K562 (cell line): Measurements from ENCODE around the gene CTDSPL. TPM values are rescaled to one million over a fixed set of nuclear protein-coding genes. Genes with fewer than 3 reads are reported as not detected.
A peak's percentile ranks its signal among the peaks of the same experiment; 100 is the strongest.

Source experiments
- CBFA2T2 ChIP-seq: fragments of 450-650 bp; conservative IDR thresholded peaks from 2 replicates; pipeline ENCODE4 v1.6.1; 2017; ENCODE audit warnings: mild to moderate bottlenecking
- HDAC1 ChIP-seq, 2 experiments: fragments of 450-650 bp; IDR thresholded peaks; 2 replicates each; pipeline ENCODE4 v1.6.1; 2016 to 2017; ENCODE audit warnings: inconsistent platforms in 1 of 2, mild to moderate bottlenecking in 1 of 2, moderate library complexity in 1 of 2
- HMG20A ChIP-seq: fragments of 450-650 bp; formaldehyde crosslinking; conservative IDR thresholded peaks from 2 replicates; pipeline ENCODE4 v1.4.0; 2020; ENCODE audit warnings: mild to moderate bottlenecking, mixed read lengths
- KDM4B ChIP-seq, 2 experiments: fragments of 450-650 bp in 1 of 2; sonication (generic) in 1 of 2; IDR thresholded peaks; 2 replicates each; pipeline ENCODE4 v1.6.1; 2016 to 2017; ENCODE audit warnings: borderline replicate concordance in 2 of 2, antibody characterized with exemption in 1 of 2, low read depth in 1 of 2, mild to moderate bottlenecking in 1 of 2
- NR4A1 ChIP-seq, 2 experiments: fragments of 250-450 bp in 1 of 2; fragments of 450-650 bp in 1 of 2; sonication (Bioruptor Pico) in 1 of 2; IDR thresholded peaks; 2 replicates each; pipeline versions ENCODE4 v1.4.0 to v1.6.1; 2016 to 2020; ENCODE audit warnings: mild to moderate bottlenecking in 2 of 2, missing compliant biosample characterization in 1 of 2, missing genetic modification characterization in 1 of 2, moderate library complexity in 1 of 2
- RBM25 ChIP-seq: fragments of 200-400 bp; formaldehyde crosslinking; IDR thresholded peaks from 2 replicates; pipeline ENCODE4 v1.6.1; 2018; ENCODE audit warnings: low read length, low read depth, moderate library complexity; ENCODE audit not compliant: severe bottlenecking
- SOX6 ChIP-seq: fragments of 450-650 bp; IDR thresholded peaks from 2 replicates; pipeline ENCODE4 v1.6.1; 2014; ENCODE audit warnings: mild to moderate bottlenecking
- ZBTB49 ChIP-seq: sonication (generic); formaldehyde crosslinking; IDR thresholded peaks from 2 replicates; pipeline ENCODE4 v1.8.0; 2022; ENCODE audit warnings: missing genetic modification reagents, mild to moderate bottlenecking, borderline replicate concordance
- ZFP1 ChIP-seq: fragments of 450-650 bp; formaldehyde crosslinking; IDR thresholded peaks from 2 replicates; pipeline ENCODE4 v1.4.0; 2020; ENCODE audit warnings: mild to moderate bottlenecking, mixed read lengths
- ZKSCAN8 ChIP-seq: fragments of 200-800 bp; sonication (Bioruptor generic); IDR thresholded peaks from 2 replicates; pipeline ENCODE4 v1.6.1; 2016; ENCODE audit warnings: missing genetic modification characterization, missing compliant biosample characterization
- polyA plus RNA-seq, 8 experiments: library from polyadenylated mRNA; depleted of rRNA in 4 of 8; stranded (reverse) in 5 of 8; unstranded in 3 of 8; fragments of >200 nt; fragmentation: Nextera tagmentation in 2 of 8; fragmentation: Illumina TruSeq in 1 of 8; extraction: Ambion mirVana in 2 of 8; extraction: Trizol in 1 of 8; gene quantifications; 2 replicates each; pipeline versions ENCODE4 v1.2.1 to v1.2.3, GENCODE V29; 2011 to 2014; ENCODE audit warnings: inconsistent platforms in 1 of 8, missing spikeins in 1 of 8
- total RNA-seq, 7 experiments: library from RNA; depleted of rRNA in 6 of 7; stranded (reverse); fragments of >200 nt in 6 of 7; fragmentation: Illumina TruSeq in 2 of 7; extraction: Trizol in 2 of 7; gene quantifications; 2 replicates each; pipeline versions ENCODE4 v1.2.1 to v1.2.3, GENCODE V29; 2011 to 2021; ENCODE audit warnings: low replicate concordance in 1 of 7
- TF ChIP-seq, protein P1 (sequence below): sonication (generic); formaldehyde crosslinking; IDR thresholded peaks from 2 replicates; pipeline ENCODE4 v1.9.0; 2022; ENCODE audit warnings: mild to moderate bottlenecking, missing genetic modification reagents

Gene CTDSPL
- total and polyA plus RNA-seq, 9 of the 15 experiments (the other 6 are each of a cell fraction or from before 2014, with no cell fraction given), result 5.1 to 19.3 (median 11.3) TPM

DNA sequence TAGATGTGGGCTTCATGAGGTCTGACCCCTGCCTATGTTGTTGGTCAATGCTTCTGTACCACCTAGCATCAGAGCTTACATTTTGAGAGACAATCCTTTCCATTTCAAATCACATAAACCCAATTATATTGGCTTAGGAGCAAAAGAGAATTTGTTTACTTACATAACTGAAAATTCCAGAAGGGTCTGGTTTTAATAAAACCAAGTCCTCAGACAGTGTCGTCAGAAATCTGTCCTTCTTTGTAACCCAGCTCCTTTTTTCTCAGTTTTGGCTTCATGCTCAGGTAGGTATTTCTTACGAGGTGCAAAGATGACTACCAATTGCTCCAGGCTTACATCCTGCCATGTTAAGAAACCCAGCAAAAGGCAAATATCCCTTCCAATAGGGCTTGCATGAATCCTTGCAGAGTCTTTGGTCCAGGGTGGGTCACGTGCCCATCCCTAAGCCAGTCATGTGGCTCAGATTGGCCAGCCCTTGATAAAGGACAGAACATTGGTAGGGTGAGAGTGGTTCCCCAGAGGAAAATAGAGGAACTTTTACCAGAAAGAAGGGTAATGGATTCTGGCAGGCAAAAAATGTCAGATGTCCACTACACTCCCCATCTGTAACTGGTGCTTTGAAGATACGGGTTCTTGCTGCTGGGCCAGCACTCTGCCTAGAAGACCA, 78.7 kb downstream of the CTDSPL start (continued):
- TF ChIP-seq RBM25 (no peak), NR4A1 (CRISPR knock-in tag; IDR thresholded peaks at IDR 0.05) (no peak), NR4A1 (tag; IDR thresholded peaks at IDR 0.05) (no peak), KDM4B (IDR thresholded peaks at IDR 0.05; ENCODE audit: borderline replicate concordance in 2 of 2, low read depth in 1 of 2) (no peak), HDAC1 (IDR thresholded peaks at IDR 0.05) (no peak), ZFP1 (CRISPR knock-in tag) (no peak), HMG20A (CRISPR knock-in tag) (no peak), ZKSCAN8 (CRISPR knock-in tag) (no peak), ZBTB49 (no peak), SOX6 (no peak), CBFA2T2 (peak; percentile 22; the same call in 1 of the 2 replicates)
- TF ChIP-seq, protein P1, sequence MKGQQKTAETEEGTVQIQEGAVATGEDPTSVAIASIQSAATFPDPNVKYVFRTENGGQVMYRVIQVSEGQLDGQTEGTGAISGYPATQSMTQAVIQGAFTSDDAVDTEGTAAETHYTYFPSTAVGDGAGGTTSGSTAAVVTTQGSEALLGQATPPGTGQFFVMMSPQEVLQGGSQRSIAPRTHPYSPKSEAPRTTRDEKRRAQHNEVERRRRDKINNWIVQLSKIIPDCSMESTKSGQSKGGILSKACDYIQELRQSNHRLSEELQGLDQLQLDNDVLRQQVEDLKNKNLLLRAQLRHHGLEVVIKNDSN (CRISPR knock-in tag), result peak; percentile 82
- TF ChIP-seq, all 486 proteins: peak for 4
